Measurements from ENCODE around the gene TAF4. TPM values are rescaled to one million over a fixed set of nuclear protein-coding genes. Genes with fewer than 3 reads are reported as not detected.

The TAF4 gene
- total RNA-seq, 1 donor from 2014 or later: 166 TPM

- no peaks in the 10 kb centered on the region for H3K36me3 ChIP-seq
- H3K27me3 ChIP-seq: no peaks in the 10 kb centered on the region
- no peak overlapping the region for H3K4me3 ChIP-seq
- H3K27ac ChIP-seq: no peak overlapping the region
- no peak for DNase-seq (ENCODE audit: low spot score in 2 of 2)
- no peaks in the 10 kb centered on the region for H3K4me1 ChIP-seq
- intact Hi-C loops (cut with DNase I): no loop called here
- H3K9me3 ChIP-seq: no peaks in the 10 kb centered on the region
- no peak for TF ChIP-seq CTCF (IDR thresholded peaks at IDR 0.05)
These were observed 127.5 kb downstream of the TAF4 start for GRCh38 chr20:61937963-61938838.

GRCh38 chr20:61937146-61937962 lies 128.3 kb downstream of the TAF4 start:
- H3K27ac ChIP-seq: no peak overlapping the region
- TF ChIP-seq CTCF (IDR thresholded peaks at IDR 0.05): no peak
- no peaks in the 10 kb centered on the region for H3K36me3 ChIP-seq
- DNase-seq (ENCODE audit: low spot score in 2 of 2): no peak
- no peak overlapping the region for H3K4me3 ChIP-seq
- intact Hi-C loops (cut with DNase I): no loop called here
- H3K27me3 ChIP-seq: no peaks in the 10 kb centered on the region
- H3K9me3 ChIP-seq: no peaks in the 10 kb centered on the region
- H3K4me1 ChIP-seq: no peaks in the 10 kb centered on the region

DNA sequence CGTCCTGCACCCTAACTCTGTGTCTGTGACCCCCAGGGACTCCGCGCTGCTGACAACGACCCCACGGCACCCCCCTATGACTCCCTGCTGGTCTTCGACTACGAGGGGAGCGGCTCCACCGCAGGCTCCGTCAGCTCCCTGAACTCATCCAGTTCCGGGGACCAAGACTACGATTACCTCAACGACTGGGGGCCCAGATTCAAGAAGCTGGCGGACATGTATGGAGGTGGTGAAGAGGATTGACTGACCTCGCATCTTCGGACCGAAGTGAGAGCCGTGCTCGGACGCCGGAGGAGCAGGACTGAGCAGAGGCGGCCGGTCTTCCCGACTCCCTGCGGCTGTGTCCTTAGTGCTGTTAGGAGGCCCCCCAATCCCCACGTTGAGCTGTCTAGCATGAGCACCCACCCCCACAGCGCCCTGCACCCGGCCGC lies 129.0 kb downstream of the TAF4 start:
- Histone ChIP-seq H3K36me3 (no peaks in the 10 kb centered on the region), H3K9me3 (no peaks in the 10 kb centered on the region), H3K27ac (no peak overlapping the region), H3K4me1 (no peaks in the 10 kb centered on the region), H3K27me3 (no peaks in the 10 kb centered on the region), H3K4me3 (no peak overlapping the region)
- no peak for DNase-seq (ENCODE audit: low spot score in 2 of 2)
- intact Hi-C loops (cut with DNase I): no loop called here
- no peak for TF ChIP-seq CTCF (IDR thresholded peaks at IDR 0.05)

- H3K27me3 ChIP-seq: no peaks in the 10 kb centered on the region
- no peaks in the 10 kb centered on the region for H3K36me3 ChIP-seq
- intact Hi-C loops (cut with DNase I): no loop called here
- H3K9me3 ChIP-seq: no peaks in the 10 kb centered on the region
- TF ChIP-seq CTCF (IDR thresholded peaks at IDR 0.05): no peak
- no peak overlapping the region for H3K27ac ChIP-seq
- H3K4me3 ChIP-seq: no peak overlapping the region
- no peaks in the 10 kb centered on the region for H3K4me1 ChIP-seq
- DNase-seq (ENCODE audit: low spot score in 2 of 2): peak in 1 of 2 donors; percentile 11
These were observed 129.6 kb downstream of the TAF4 start for GRCh38 chr20:61935926-61936700.

DNA sequence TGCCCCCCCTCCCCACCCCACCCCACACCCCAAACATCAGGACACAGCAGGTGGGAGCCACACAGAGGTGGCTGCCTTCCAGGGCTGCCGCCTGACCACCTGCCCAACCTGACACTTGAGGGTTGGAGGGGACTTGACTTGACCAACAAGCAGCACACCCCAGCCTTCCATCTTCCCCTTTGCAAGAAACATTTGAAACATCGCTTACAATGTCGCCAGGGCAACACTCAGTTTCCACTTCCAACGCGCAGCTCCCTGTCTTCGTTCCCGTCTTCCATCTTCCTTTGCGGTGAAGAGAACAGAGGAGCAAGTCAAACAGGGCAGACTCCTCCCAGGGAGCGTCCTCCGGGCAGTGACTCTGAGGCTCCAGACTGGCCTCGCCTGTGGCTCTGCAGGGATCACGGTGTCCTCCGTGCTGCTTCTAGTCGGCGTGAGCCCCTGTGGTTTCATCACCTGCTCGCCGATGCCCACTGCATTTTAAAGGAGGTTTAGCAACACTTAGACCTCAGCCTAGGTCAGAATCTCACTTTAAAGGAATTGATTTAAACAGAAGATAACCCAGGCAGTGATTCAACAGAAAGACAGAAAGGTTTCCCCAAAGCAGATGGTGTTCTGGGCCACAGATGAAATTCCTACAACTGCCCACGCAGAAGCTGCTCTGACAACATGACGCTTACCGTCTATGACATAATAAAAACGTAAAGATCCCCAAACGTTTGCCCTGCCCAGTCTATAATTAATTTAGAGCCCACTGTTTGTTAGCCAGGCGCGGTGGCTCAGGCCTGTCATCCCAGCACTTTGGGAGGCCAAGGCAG lies 130.8 kb downstream of the TAF4 start:
- Histone ChIP-seq H3K36me3 (no peaks in the 10 kb centered on the region), H3K27ac (no peak overlapping the region), H3K9me3 (no peaks in the 10 kb centered on the region), H3K27me3 (no peaks in the 10 kb centered on the region), H3K4me1 (no peaks in the 10 kb centered on the region), H3K4me3 (no peak overlapping the region)
- DNase-seq (ENCODE audit: low spot score in 2 of 2): peak in 1 of 2 donors; percentile 40
- no peak for TF ChIP-seq CTCF (IDR thresholded peaks at IDR 0.05)
- intact Hi-C loops (cut with DNase I): no loop called here

All from ascending aorta (tissue), 2 donors.